ENCODE measurements around the gene MANEAL.
"Not testable (repeated sequence)": the region's sequence is repeated elsewhere in the genome, so short reads cannot be mapped to it uniquely, and the experiment has no call there.

Gene MANEAL

GRCh38 chr1:37762516-37762915, 31.1 kb upstream of the MANEAL start:
- H3K9me3 ChIP-seq (ENCODE audit: control insufficient read depth, low read length): no peaks in the 10 kb centered on the region
- no peaks in the 10 kb centered on the region for H3K36me3 ChIP-seq (ENCODE audit: control insufficient read depth, insufficient read depth, low read length)
- H3K4me3 ChIP-seq (ENCODE audit: extremely low read depth, insufficient read depth, low read length, poor library complexity, severe bottlenecking): no peak overlapping the region
- H3K27ac ChIP-seq (ENCODE audit: low read depth, low read length, severe bottlenecking): no peak overlapping the region
- no peaks in the 10 kb centered on the region for H3K4me1 ChIP-seq (ENCODE audit: control insufficient read depth, insufficient read depth, low read length, poor library complexity, severe bottlenecking)
- WGBS, 2 experiments (ENCODE audit: insufficient coverage in 2 of 2): 29 to 59% methylated on average over 1 to 2 of the region's 2 CpGs

GRCh38 chr1:37763791-37764413, 29.7 kb upstream of the MANEAL start:
- Histone ChIP-seq H3K9me3 (ENCODE audit: control insufficient read depth, low read length) (no peaks in the 10 kb centered on the region), H3K4me1 (ENCODE audit: control insufficient read depth, insufficient read depth, low read length, poor library complexity, severe bottlenecking) (no peaks in the 10 kb centered on the region), H3K27ac (ENCODE audit: low read depth, low read length, severe bottlenecking) (no peak overlapping the region), H3K4me3 (ENCODE audit: extremely low read depth, insufficient read depth, low read length, poor library complexity, severe bottlenecking) (no peak overlapping the region), H3K36me3 (ENCODE audit: control insufficient read depth, insufficient read depth, low read length) (no peaks in the 10 kb centered on the region)
- WGBS, 2 experiments (ENCODE audit: insufficient coverage in 2 of 2): 34 to 35% methylated on average over 24 of the region's 25 CpGs

- Histone ChIP-seq H3K4me1 (ENCODE audit: control insufficient read depth, insufficient read depth, low read length, poor library complexity, severe bottlenecking) (no peaks in the 10 kb centered on the region), H3K36me3 (ENCODE audit: control insufficient read depth, insufficient read depth, low read length) (no peaks in the 10 kb centered on the region), H3K4me3 (ENCODE audit: extremely low read depth, insufficient read depth, low read length, poor library complexity, severe bottlenecking) (no peak overlapping the region), H3K9me3 (ENCODE audit: control insufficient read depth, low read length) (no peaks in the 10 kb centered on the region), H3K27ac (ENCODE audit: low read depth, low read length, severe bottlenecking) (no peak overlapping the region)
- WGBS, 2 experiments (ENCODE audit: insufficient coverage in 2 of 2): 5 to 6% methylated on average over 25 to 29 of the region's 29 CpGs
Measured at GRCh38 chr1:37764414-37764825, 29.2 kb upstream of the MANEAL start.

- Histone ChIP-seq H3K9me3 (ENCODE audit: control insufficient read depth, low read length) (no peaks in the 10 kb centered on the region), H3K4me3 (ENCODE audit: extremely low read depth, insufficient read depth, low read length, poor library complexity, severe bottlenecking) (no peak within 1 kb of the TSS), H3K4me1 (ENCODE audit: control insufficient read depth, insufficient read depth, low read length, poor library complexity, severe bottlenecking) (no peaks in the 10 kb centered on the region), H3K27ac (ENCODE audit: low read depth, low read length, severe bottlenecking) (no peak within 1 kb of the TSS), H3K36me3 (ENCODE audit: control insufficient read depth, insufficient read depth, low read length) (no peaks in the 10 kb centered on the region)
- 20 to 23% methylated on average over 16 to 23 of the region's 33 CpGs for WGBS, 2 experiments (ENCODE audit: insufficient coverage in 2 of 2)
Measured at GRCh38 chr1:37764888-37765441, 28.7 kb upstream of the MANEAL start, which contains the start of gene EPHA10. TSS of gene EPHA10 (minus strand) at chr1:37765120. CDS start at chr1:37765066, 54 bp downstream.

- 26 to 28% methylated on average over 21 to 22 of the region's 27 CpGs for WGBS, 2 experiments (ENCODE audit: insufficient coverage in 2 of 2)
- H3K4me3 ChIP-seq (ENCODE audit: extremely low read depth, insufficient read depth, low read length, poor library complexity, severe bottlenecking): no peak overlapping the region
- no peak overlapping the region for H3K27ac ChIP-seq (ENCODE audit: low read depth, low read length, severe bottlenecking)
Measured at GRCh38 chr1:37765916-37766664, 27.6 kb upstream of the MANEAL start.

GRCh38 chr1:37767488-37767887, 26.2 kb upstream of the MANEAL start:
- H3K9me3 ChIP-seq (ENCODE audit: control insufficient read depth, low read length): no peaks in the 10 kb centered on the region
- H3K4me1 ChIP-seq (ENCODE audit: control insufficient read depth, insufficient read depth, low read length, poor library complexity, severe bottlenecking): no peaks in the 10 kb centered on the region
- H3K4me3 ChIP-seq (ENCODE audit: extremely low read depth, insufficient read depth, low read length, poor library complexity, severe bottlenecking): no peak overlapping the region
- 13 to 17% methylated on average over 1 of the region's 2 CpGs for WGBS, 2 experiments (ENCODE audit: insufficient coverage in 2 of 2)
- no peak overlapping the region for H3K27ac ChIP-seq (ENCODE audit: low read depth, low read length, severe bottlenecking)
- H3K36me3 ChIP-seq (ENCODE audit: control insufficient read depth, insufficient read depth, low read length): no peaks in the 10 kb centered on the region

More at GRCh38 chr1:37765916-37766664, 27.6 kb upstream of the MANEAL start:
- Histone ChIP-seq H3K9me3 (ENCODE audit: control insufficient read depth, low read length) (no peaks in the 10 kb centered on the region), H3K36me3 (ENCODE audit: control insufficient read depth, insufficient read depth, low read length) (no peaks in the 10 kb centered on the region), H3K4me1 (ENCODE audit: control insufficient read depth, insufficient read depth, low read length, poor library complexity, severe bottlenecking) (no peaks in the 10 kb centered on the region)

GRCh38 chr1:37771440-37771839, 22.2 kb upstream of the MANEAL start:
- not testable (repeated sequence) for H3K4me3 ChIP-seq (ENCODE audit: extremely low read depth, insufficient read depth, low read length, poor library complexity, severe bottlenecking); H3K27ac ChIP-seq (ENCODE audit: low read depth, low read length, severe bottlenecking); H3K36me3 ChIP-seq (ENCODE audit: control insufficient read depth, insufficient read depth, low read length); H3K4me1 ChIP-seq (ENCODE audit: control insufficient read depth, insufficient read depth, low read length, poor library complexity, severe bottlenecking); H3K9me3 ChIP-seq (ENCODE audit: control insufficient read depth, low read length)

- WGBS, 2 experiments (ENCODE audit: insufficient coverage in 2 of 2): 37 to 83% methylated on average over 2 to 4 of the region's 4 CpGs
- Histone ChIP-seq H3K9me3 (ENCODE audit: control insufficient read depth, low read length) (no peaks in the 10 kb centered on the region), H3K4me1 (ENCODE audit: control insufficient read depth, insufficient read depth, low read length, poor library complexity, severe bottlenecking) (no peaks in the 10 kb centered on the region), H3K4me3 (ENCODE audit: extremely low read depth, insufficient read depth, low read length, poor library complexity, severe bottlenecking) (no peak overlapping the region), H3K27ac (ENCODE audit: low read depth, low read length, severe bottlenecking) (no peak overlapping the region), H3K36me3 (ENCODE audit: control insufficient read depth, insufficient read depth, low read length) (no peaks in the 10 kb centered on the region)
Measured at GRCh38 chr1:37776946-37777516, 16.6 kb upstream of the MANEAL start.

- H3K4me1 ChIP-seq (ENCODE audit: control insufficient read depth, insufficient read depth, low read length, poor library complexity, severe bottlenecking): no peaks in the 10 kb centered on the region
- WGBS, 2 experiments (ENCODE audit: insufficient coverage in 2 of 2): 80 to 83% methylated on average over 1 of the region's 3 CpGs
- H3K4me3 ChIP-seq (ENCODE audit: extremely low read depth, insufficient read depth, low read length, poor library complexity, severe bottlenecking): no peak overlapping the region
- H3K27ac ChIP-seq (ENCODE audit: low read depth, low read length, severe bottlenecking): no peak overlapping the region
- no peaks in the 10 kb centered on the region for H3K36me3 ChIP-seq (ENCODE audit: control insufficient read depth, insufficient read depth, low read length)
- no peaks in the 10 kb centered on the region for H3K9me3 ChIP-seq (ENCODE audit: control insufficient read depth, low read length)
Measured at GRCh38 chr1:37778654-37779053, 15.0 kb upstream of the MANEAL start.

GRCh38 chr1:37782491-37782890, 11.2 kb upstream of the MANEAL start:
- Histone ChIP-seq H3K36me3 (ENCODE audit: control insufficient read depth, insufficient read depth, low read length) (no peaks in the 10 kb centered on the region), H3K4me1 (ENCODE audit: control insufficient read depth, insufficient read depth, low read length, poor library complexity, severe bottlenecking) (no peaks in the 10 kb centered on the region), H3K27ac (ENCODE audit: low read depth, low read length, severe bottlenecking) (no peak overlapping the region), H3K4me3 (ENCODE audit: extremely low read depth, insufficient read depth, low read length, poor library complexity, severe bottlenecking) (no peak overlapping the region), H3K9me3 (ENCODE audit: control insufficient read depth, low read length) (no peaks in the 10 kb centered on the region)
- 78 to 83% methylated on average over 12 to 13 of the region's 17 CpGs for WGBS, 2 experiments (ENCODE audit: insufficient coverage in 2 of 2)
